ENCODE results near the gene CNNM4. TPM values are rescaled to one million over a fixed set of nuclear protein-coding genes. Genes with fewer than 3 reads are reported as not detected.

Gene CNNM4
- total RNA-seq, 2 experiments from 2014 or later: 5.1 to 5.8 TPM

DNA sequence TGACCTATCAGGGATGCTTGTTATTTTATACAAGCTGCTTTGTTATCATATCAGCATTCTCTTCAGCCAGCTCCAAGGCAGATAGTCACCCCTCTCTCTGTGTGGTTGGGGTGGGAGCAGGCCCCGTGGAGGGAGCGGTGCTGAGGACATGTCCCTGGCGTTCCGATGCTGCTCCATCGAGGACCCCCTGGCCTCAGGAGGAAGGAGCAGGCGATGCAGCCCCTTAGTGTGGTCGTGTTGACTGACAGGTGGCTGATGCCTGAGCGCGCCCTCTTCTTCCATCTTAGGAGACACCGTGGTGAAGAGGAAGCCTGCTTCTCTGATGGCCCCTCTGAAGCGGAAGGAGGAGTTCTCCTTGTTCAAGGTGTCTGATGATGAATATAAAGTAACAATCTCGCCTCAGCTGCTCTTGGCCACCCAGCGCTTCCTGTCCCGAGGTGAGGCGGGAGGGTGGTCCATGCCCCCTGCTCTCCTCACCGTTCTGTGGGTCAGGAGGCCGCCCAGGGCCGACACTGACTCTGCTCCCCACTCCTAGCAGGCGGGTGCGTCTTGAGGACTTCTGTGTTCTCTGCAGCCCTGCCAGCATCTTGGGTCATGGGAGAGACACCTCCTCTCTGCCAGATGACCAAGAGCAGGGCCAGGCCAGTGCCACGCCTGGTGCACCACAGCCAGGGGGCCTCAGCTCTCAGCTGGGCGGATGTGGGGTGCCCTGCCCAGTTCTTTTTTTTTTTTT is 66.0 kb downstream of the CNNM4 start:
- intact Hi-C loops (cut with micrococcal nuclease): no loop called here
- CTCF ChIA-PET: no interaction called here
- Mint-ChIP-seq H3K9me3 (no peaks in the 10 kb centered on the region), H3K36me3 (ENCODE audit: low read depth) (peaks cover 22% of the 10 kb centered on the region), H3K27me3 (no peaks in the 10 kb centered on the region), H3K4me3 (no peak overlapping the region), H3K27ac (no peak overlapping the region), H3K4me1 (ENCODE audit: low read depth) (peaks cover under 1% of the 10 kb centered on the region)
- DNase-seq: no peak
- POLR2A ChIA-PET: no interaction called here
- TF ChIP-seq, protein P1, sequence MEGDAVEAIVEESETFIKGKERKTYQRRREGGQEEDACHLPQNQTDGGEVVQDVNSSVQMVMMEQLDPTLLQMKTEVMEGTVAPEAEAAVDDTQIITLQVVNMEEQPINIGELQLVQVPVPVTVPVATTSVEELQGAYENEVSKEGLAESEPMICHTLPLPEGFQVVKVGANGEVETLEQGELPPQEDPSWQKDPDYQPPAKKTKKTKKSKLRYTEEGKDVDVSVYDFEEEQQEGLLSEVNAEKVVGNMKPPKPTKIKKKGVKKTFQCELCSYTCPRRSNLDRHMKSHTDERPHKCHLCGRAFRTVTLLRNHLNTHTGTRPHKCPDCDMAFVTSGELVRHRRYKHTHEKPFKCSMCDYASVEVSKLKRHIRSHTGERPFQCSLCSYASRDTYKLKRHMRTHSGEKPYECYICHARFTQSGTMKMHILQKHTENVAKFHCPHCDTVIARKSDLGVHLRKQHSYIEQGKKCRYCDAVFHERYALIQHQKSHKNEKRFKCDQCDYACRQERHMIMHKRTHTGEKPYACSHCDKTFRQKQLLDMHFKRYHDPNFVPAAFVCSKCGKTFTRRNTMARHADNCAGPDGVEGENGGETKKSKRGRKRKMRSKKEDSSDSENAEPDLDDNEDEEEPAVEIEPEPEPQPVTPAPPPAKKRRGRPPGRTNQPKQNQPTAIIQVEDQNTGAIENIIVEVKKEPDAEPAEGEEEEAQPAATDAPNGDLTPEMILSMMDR (IDR thresholded peaks at IDR 0.05): no peak
- no peak for ATAC-seq

DNA sequence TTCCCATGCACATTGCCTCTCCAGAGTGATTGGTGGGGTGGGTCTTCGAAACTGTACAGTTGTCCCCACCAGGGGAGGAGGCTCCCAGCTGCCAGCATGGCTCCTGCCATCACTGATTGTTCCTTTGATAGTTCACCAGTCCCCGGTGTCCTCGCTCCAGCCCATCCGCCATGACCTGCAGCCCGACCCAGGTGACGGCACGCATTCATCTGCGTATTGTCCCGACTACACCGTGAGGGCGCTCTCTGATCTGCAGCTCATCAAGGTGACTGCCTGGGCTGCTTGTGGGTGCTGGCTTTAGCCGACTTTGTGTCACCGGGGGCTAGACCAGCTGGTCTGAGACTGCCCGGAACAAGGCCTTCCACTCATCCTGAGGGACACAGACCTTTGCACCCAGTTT is 67.7 kb downstream of the CNNM4 start:
- CTCF ChIA-PET: no interaction called here

DNA sequence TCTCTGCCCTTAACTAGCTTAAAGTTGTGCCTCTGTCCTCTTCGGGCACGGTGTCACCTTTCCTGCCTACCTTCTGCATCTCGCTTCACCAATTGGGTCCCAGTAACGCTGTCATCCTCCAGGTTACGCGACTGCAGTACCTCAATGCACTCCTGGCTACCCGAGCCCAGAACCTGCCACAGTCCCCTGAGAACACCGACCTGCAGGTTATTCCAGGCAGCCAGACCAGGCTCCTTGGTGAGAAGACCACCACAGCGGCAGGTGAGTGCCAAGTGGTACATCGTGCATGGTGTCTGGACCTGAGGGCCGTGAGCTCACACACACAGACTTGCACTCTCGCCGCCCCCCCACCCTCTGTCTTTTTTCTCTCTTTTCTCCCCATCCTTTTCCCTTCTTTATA is 68.2 kb downstream of the CNNM4 start:
- TF ChIP-seq, protein P1 (IDR thresholded peaks at IDR 0.05): no peak
- Mint-ChIP-seq H3K4me1 (ENCODE audit: low read depth) (no peaks in the 10 kb centered on the region), H3K27ac (no peak overlapping the region), H3K27me3 (no peaks in the 10 kb centered on the region), H3K9me3 (no peaks in the 10 kb centered on the region), H3K4me3 (no peak overlapping the region), H3K36me3 (ENCODE audit: low read depth) (peaks cover 25% of the 10 kb centered on the region)
- DNase-seq (no peak), ATAC-seq (no peak)
- ChIA-PET CTCF (no interaction called here), POLR2A (interaction anchor here (0.8 kb wide), 1 partner anchor 13 kb away, joined by 4 read pairs; the partner anchor contains the start of gene CNNM3)
- intact Hi-C loops (cut with micrococcal nuclease): no loop called here

More for the DNA sequence above, 67.7 kb downstream of the CNNM4 start:
- Mint-ChIP-seq H3K27me3 (no peaks in the 10 kb centered on the region), H3K36me3 (ENCODE audit: low read depth) (peaks cover 22% of the 10 kb centered on the region), H3K4me1 (ENCODE audit: low read depth) (no peaks in the 10 kb centered on the region), H3K9me3 (no peaks in the 10 kb centered on the region), H3K4me3 (no peak overlapping the region), H3K27ac (no peak overlapping the region)
- DNase-seq (no peak), ATAC-seq (no peak)
- POLR2A ChIA-PET: interaction anchor here (0.8 kb wide), 1 partner anchor 13 kb away, joined by 4 read pairs; the partner anchor contains the start of gene CNNM3
- intact Hi-C loops (cut with micrococcal nuclease): no loop called here
- TF ChIP-seq, protein P1 (IDR thresholded peaks at IDR 0.05): no peak

DNA sequence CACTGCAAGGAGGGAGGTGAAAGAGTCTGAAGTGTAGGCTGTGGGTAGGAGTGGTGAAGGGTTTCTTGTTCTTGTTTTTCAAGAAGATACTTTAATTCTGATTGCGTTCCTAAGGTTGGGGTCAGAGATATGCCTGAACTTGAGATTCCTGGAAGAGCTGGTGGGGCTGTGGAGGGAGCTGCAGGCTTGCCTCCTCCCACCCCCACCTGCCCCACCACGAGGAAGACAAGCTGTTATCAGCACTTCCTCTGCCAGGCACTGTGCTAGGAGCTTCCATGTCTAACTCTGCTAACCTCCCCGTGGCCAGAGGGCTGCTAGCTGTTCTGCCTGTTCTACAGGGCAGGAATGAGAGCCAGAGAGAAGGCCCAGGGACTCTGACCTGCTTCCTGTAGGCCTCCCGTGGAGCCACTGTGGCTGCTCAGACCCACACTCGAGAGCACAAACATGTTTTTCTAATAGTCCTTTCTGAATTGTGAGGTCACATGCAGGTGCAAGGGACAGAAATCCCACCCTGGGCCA is 69.4 kb downstream of the CNNM4 start:
- H3K4me3 Mint-ChIP-seq: no peak overlapping the region
- no peaks in the 10 kb centered on the region for H3K9me3 Mint-ChIP-seq
- intact Hi-C loops (cut with micrococcal nuclease): no loop called here
- TF ChIP-seq, protein P1 (IDR thresholded peaks at IDR 0.05): no peak
- H3K27me3 Mint-ChIP-seq: no peaks in the 10 kb centered on the region
- ATAC-seq (no peak), DNase-seq (no peak)
- peaks cover 27% of the 10 kb centered on the region for H3K36me3 Mint-ChIP-seq (ENCODE audit: low read depth)
- no peaks in the 10 kb centered on the region for H3K4me1 Mint-ChIP-seq (ENCODE audit: low read depth)
- ChIA-PET POLR2A (no interaction called here), CTCF (no interaction called here)
- H3K27ac Mint-ChIP-seq: no peak overlapping the region

DNA sequence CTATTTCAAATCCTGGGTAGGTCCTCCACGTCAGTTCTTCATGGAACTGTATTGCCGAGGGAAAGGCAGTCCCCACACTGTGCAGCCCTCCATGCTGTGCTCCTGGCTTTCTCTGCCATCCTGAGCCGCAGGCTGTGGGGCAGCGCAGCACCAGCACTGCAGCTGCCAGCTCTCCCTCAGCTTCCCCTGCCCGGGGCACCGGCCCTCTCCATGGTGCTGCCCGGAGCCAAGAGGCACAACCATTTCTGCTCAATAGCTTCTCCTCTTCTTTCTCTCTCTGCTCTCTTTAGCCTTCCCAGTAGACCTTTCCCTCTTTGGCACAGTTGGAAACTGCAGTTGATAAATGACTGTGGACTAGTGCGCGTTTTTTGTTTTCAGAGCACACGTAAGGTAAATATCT is 71.0 kb downstream of the CNNM4 start:
- CTCF ChIA-PET: no interaction called here
- Mint-ChIP-seq H3K36me3 (ENCODE audit: low read depth) (peaks cover 26% of the 10 kb centered on the region), H3K9me3 (no peaks in the 10 kb centered on the region), H3K27me3 (no peaks in the 10 kb centered on the region), H3K4me1 (ENCODE audit: low read depth) (no peaks in the 10 kb centered on the region), H3K4me3 (no peak overlapping the region), H3K27ac (no peak overlapping the region)
- ATAC-seq: no peak
- intact Hi-C loops (cut with micrococcal nuclease): no loop called here
- TF ChIP-seq, protein P1 (IDR thresholded peaks at IDR 0.05): no peak
- no peak for DNase-seq
- POLR2A ChIA-PET: interaction anchor here (0.5 to 1.2 kb wide), 2 partner anchors 8 to 18 kb away, joined by 3 read pairs; no protein-coding TSS in a partner anchor

All from activated CD8-positive, alpha-beta T cell treated with anti-CD3 and anti-CD28 coated beads for 36 hours (primary cell).